Lower lobe of right lung (tissue), 2 donors: ENCODE data around the gene JAZF1. TPM values are rescaled to one million over a fixed set of nuclear protein-coding genes. Genes with fewer than 3 reads are reported as not detected.

Experiments used
- ATAC-seq, 2 donors: fragments of 200-7000 bp; cut with Tn5 transposase; one replicate each; pipeline ENCODE4 v1.9.1; 2020 to 2022; ENCODE audit warnings: mild to moderate bottlenecking in 2 of 2, moderate library complexity in 2 of 2
- DNase-seq: peaks from one replicate; pipeline ENCODE4 v3.0.0-alpha.2; 2020
- H3K27ac ChIP-seq: fragments of 200-600 bp; one replicate; pipeline ENCODE4 v1.8.0; 2022
- H3K27me3 ChIP-seq: fragments of 200-600 bp; one replicate; pipeline ENCODE4 v1.8.0; 2022; ENCODE audit warnings: low read depth
- H3K36me3 ChIP-seq: fragments of 200-600 bp; one replicate; pipeline ENCODE4 v1.8.0; 2022; ENCODE audit warnings: mild to moderate bottlenecking
- H3K4me1 ChIP-seq: fragments of 200-600 bp; one replicate; pipeline ENCODE4 v1.8.0; 2022
- H3K4me3 ChIP-seq: fragments of 200-600 bp; one replicate; pipeline ENCODE4 v1.8.0; 2022; ENCODE audit warnings: mild to moderate bottlenecking
- H3K9me3 ChIP-seq: fragments of 200-600 bp; one replicate; pipeline ENCODE4 v1.8.0; 2022
- intact Hi-C: fragments of 100-400 bp; cut with DNase I; formaldehyde crosslinking; loops from one replicate; pipeline ENCODE4 v1.11.0; 2022
- total RNA-seq: library from RNA; stranded (reverse); fragmentation: NEBNext Ultra II Directional; extraction: Animal tissue kit (Norgen Biotek cat#: 25700); gene quantifications from one replicate; pipeline ENCODE4 v1.2.1, GENCODE V29; 2021
- TF ChIP-seq, protein P1 (sequence below): fragments of 200-600 bp; IDR thresholded peaks from one replicate; pipeline ENCODE4 v1.8.0; 2022; ENCODE audit warnings: antibody characterized with exemption, mild to moderate bottlenecking
- donor health status: DM: no; HTN: yes; CAD: no; lungs with severe emphysema.

JAZF1 gene
- total RNA-seq, 1 donor from 2014 or later, result 19.4 TPM

DNA sequence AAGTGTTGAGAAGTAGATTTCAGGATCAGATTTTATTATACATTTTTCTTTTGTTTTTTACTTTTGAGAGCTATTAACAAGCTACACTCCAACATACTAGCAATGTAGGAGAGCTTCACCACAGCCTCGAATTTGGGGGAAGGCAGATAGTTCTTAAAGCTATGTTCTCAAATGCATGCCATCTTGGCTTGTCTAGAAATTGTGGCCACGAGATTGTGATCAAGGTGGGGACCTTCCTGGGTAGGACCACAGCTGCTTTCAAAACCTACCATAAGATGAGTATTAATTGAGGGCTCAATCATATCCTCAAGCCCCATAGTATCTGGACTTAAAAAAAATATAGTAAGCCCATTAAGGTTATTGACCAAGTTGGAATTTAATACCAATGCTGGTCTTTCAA, 27.9 kb upstream of the JAZF1 start:
- H3K4me1 ChIP-seq, result no peaks in the 10 kb centered on the region
- H3K4me3 ChIP-seq, result no peak overlapping the region
- ATAC-seq, result no peak
- TF ChIP-seq, protein P1, sequence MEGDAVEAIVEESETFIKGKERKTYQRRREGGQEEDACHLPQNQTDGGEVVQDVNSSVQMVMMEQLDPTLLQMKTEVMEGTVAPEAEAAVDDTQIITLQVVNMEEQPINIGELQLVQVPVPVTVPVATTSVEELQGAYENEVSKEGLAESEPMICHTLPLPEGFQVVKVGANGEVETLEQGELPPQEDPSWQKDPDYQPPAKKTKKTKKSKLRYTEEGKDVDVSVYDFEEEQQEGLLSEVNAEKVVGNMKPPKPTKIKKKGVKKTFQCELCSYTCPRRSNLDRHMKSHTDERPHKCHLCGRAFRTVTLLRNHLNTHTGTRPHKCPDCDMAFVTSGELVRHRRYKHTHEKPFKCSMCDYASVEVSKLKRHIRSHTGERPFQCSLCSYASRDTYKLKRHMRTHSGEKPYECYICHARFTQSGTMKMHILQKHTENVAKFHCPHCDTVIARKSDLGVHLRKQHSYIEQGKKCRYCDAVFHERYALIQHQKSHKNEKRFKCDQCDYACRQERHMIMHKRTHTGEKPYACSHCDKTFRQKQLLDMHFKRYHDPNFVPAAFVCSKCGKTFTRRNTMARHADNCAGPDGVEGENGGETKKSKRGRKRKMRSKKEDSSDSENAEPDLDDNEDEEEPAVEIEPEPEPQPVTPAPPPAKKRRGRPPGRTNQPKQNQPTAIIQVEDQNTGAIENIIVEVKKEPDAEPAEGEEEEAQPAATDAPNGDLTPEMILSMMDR, result no peak
- no peak for DNase-seq
- H3K27me3 ChIP-seq, result no peaks in the 10 kb centered on the region
- H3K9me3 ChIP-seq, result no peaks in the 10 kb centered on the region
- no peak overlapping the region for H3K27ac ChIP-seq
- no peaks in the 10 kb centered on the region for H3K36me3 ChIP-seq
- intact Hi-C loops, result no loop called here

- DNase-seq, result no peak
- no peak overlapping the region for H3K27ac ChIP-seq
- H3K4me1 ChIP-seq, result no peaks in the 10 kb centered on the region
- H3K4me3 ChIP-seq, result no peak overlapping the region
- intact Hi-C loops, result no loop called here
- no peaks in the 10 kb centered on the region for H3K9me3 ChIP-seq
- TF ChIP-seq, protein P1, result no peak
- H3K27me3 ChIP-seq, result no peaks in the 10 kb centered on the region
- no peaks in the 10 kb centered on the region for H3K36me3 ChIP-seq
- no peak for ATAC-seq
Observed at GRCh38 chr7:28207486-28208158, 27.0 kb upstream of the JAZF1 start.

GRCh38 chr7:28205506-28205905, 24.9 kb upstream of the JAZF1 start:
- Histone ChIP-seq H3K4me1 (no peaks in the 10 kb centered on the region), H3K36me3 (no peaks in the 10 kb centered on the region), H3K27me3 (no peaks in the 10 kb centered on the region), H3K9me3 (no peaks in the 10 kb centered on the region), H3K27ac (no peak overlapping the region), H3K4me3 (no peak overlapping the region)
- ATAC-seq (no peak), DNase-seq (no peak)
- TF ChIP-seq, protein P1, result no peak
- intact Hi-C loops, result no loop called here

DNA sequence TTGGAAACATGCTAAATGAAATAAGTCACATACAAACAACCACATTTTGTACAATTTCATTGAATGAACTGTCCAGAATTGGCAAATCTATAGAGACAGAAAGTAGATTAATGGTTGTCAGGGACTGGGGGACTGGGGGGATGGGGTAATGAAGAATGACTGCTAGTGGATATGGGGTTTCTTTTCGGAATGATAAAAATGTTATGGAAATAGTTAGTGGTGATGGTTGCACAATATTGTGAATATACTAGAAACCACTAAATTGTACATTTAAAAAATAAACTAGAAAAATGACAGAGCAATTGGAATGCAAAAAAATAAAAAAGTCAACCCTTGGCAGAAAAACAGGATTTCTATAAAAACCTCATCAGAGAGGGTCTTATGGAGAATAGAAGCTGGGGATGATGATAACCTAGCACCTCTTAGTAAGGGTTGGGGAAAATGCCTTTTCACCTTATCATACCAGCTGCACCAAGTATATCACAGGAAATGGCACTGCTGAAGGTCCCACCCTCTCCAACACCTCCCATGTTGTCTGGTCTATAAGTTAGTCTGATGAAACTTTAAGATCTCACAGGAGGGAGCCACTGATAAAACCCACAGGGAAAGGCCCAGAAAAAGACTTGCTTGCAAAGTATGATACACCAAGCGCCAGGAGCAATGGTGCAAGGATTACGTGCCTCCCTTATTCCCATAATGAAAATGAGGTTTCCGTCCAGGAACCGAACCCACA, 23.1 kb upstream of the JAZF1 start:
- intact Hi-C loops, result no loop called here
- ATAC-seq (peak in 1 of 2 donors; percentile 18), DNase-seq (no peak)
- TF ChIP-seq, protein P1, result no peak
- Histone ChIP-seq H3K36me3 (no peaks in the 10 kb centered on the region), H3K4me3 (no peak overlapping the region), H3K9me3 (no peaks in the 10 kb centered on the region), H3K27me3 (no peaks in the 10 kb centered on the region), H3K4me1 (no peaks in the 10 kb centered on the region), H3K27ac (no peak overlapping the region)

GRCh38 chr7:28202222-28202621, 21.6 kb upstream of the JAZF1 start:
- Histone ChIP-seq H3K9me3 (no peaks in the 10 kb centered on the region), H3K36me3 (no peaks in the 10 kb centered on the region), H3K27ac (no peak overlapping the region), H3K4me3 (no peak overlapping the region), H3K27me3 (no peaks in the 10 kb centered on the region), H3K4me1 (no peaks in the 10 kb centered on the region)
- TF ChIP-seq, protein P1, result no peak
- DNase-seq (no peak), ATAC-seq (no peak)
- intact Hi-C loops, result no loop called here
